Keratinocyte (primary cell): ENCODE measurements around the gene ECE2. TPM values are rescaled to one million over a fixed set of nuclear protein-coding genes. Genes with fewer than 3 reads are reported as not detected.

ENCODE experiments used
- DNase-seq: peaks from one replicate; pipeline ENCODE4 v3.0.0-alpha.2; 2011; ENCODE audit warnings: low read depth, missing footprints, low spot score
- FAIRE-seq: peaks from 2 replicates; lab custom pipeline; 2011; peaks lifted over from hg19 to GRCh38; lab: Jason Lieb, UNC
- H2AFZ ChIP-seq: 2 replicates; pipeline ENCODE4 v1.6.0; 2012; ENCODE audit warnings: low read length, control low read depth, inconsistent platforms; ENCODE audit not compliant: control insufficient read depth
- H3K27ac ChIP-seq: 2 replicates; pipeline ENCODE4 v1.5.1; 2011; ENCODE audit warnings: low read length; ENCODE audit not compliant: control insufficient read depth, insufficient read depth
- H3K27me3 ChIP-seq: 3 replicates; pipeline ENCODE4 v1.6.0; 2011; ENCODE audit warnings: low read length; ENCODE audit not compliant: control insufficient read depth, insufficient read depth; ENCODE audit errors: extremely low read depth
- H3K36me3 ChIP-seq, 2 experiments: 2 replicates in 1 of 2; 3 replicates in 1 of 2; pipeline ENCODE4 v1.5.1; 2011; ENCODE audit warnings: low read length in 2 of 2, mild to moderate bottlenecking in 1 of 2; ENCODE audit not compliant: control insufficient read depth in 2 of 2, insufficient read depth in 2 of 2; ENCODE audit errors: extremely low read depth in 1 of 2
- H3K4me1 ChIP-seq: 3 replicates; pipeline ENCODE4 v1.5.1; 2011; ENCODE audit warnings: low read length; ENCODE audit not compliant: control insufficient read depth, insufficient read depth; ENCODE audit errors: extremely low read depth
- H3K4me2 ChIP-seq: 3 replicates; pipeline ENCODE4 v1.6.0; 2011; ENCODE audit warnings: low read depth, low read length; ENCODE audit not compliant: control insufficient read depth, insufficient read depth; ENCODE audit errors: extremely low read depth
- H3K4me3 ChIP-seq, 3 experiments: fragments of 200-600 bp in 1 of 3; sonication (generic) in 1 of 3; 2 replicates in 2 of 3; 3 replicates in 1 of 3; pipeline ENCODE4 v1.5.1; 2011 to 2016; ENCODE audit warnings: low read length in 3 of 3, mild to moderate bottlenecking in 3 of 3, control low read depth in 2 of 3, inconsistent platforms in 1 of 3, low read depth in 1 of 3, mixed read lengths in 1 of 3, mixed run types in 1 of 3, moderate library complexity in 1 of 3; ENCODE audit not compliant: control insufficient read depth in 2 of 3, insufficient read depth in 2 of 3; ENCODE audit errors: extremely low read depth in 1 of 3
- H3K79me2 ChIP-seq: 2 replicates; pipeline ENCODE4 v1.6.0; 2012; ENCODE audit warnings: low read length; ENCODE audit not compliant: control insufficient read depth, insufficient read depth
- H3K9ac ChIP-seq: 3 replicates; pipeline ENCODE4 v1.6.0; 2011; ENCODE audit warnings: low read length; ENCODE audit not compliant: control insufficient read depth, insufficient read depth; ENCODE audit errors: extremely low read depth
- H3K9me1 ChIP-seq: 3 replicates; pipeline ENCODE4 v1.6.0; 2011; ENCODE audit warnings: low read length; ENCODE audit not compliant: control insufficient read depth, insufficient read depth; ENCODE audit errors: extremely low read depth
- H3K9me3 ChIP-seq: 2 replicates; pipeline ENCODE4 v1.5.1; 2012; ENCODE audit warnings: low read depth, low read length; ENCODE audit not compliant: control insufficient read depth
- H4K20me1 ChIP-seq: 3 replicates; pipeline ENCODE4 v1.6.0; 2011; ENCODE audit warnings: low read length; ENCODE audit not compliant: control insufficient read depth, insufficient read depth; ENCODE audit errors: extremely low read depth
- CTCF ChIP-seq, 3 experiments: IDR thresholded peaks in 1 of 3; conservative IDR thresholded peaks in 1 of 3; optimal IDR thresholded peaks in 1 of 3; 2 replicates in 2 of 3; 3 replicates in 1 of 3; pipeline versions ENCODE3 to v1.5.1; 2011; ENCODE audit warnings: low read length in 3 of 3, mild to moderate bottlenecking in 3 of 3, moderate library complexity in 2 of 3, control low read depth in 1 of 3, inconsistent platforms in 1 of 3; ENCODE audit not compliant: insufficient read depth in 2 of 3; ENCODE audit errors: extremely low read depth in 1 of 3
- EZH2 ChIP-seq: IDR thresholded peaks from one replicate; pipeline ENCODE4 v1.6.1; 2012; ENCODE audit warnings: inconsistent platforms, mild to moderate bottlenecking, low read length, moderate library complexity
- dilution Hi-C: fragments of 300-500 bp; cut with MboI; formaldehyde crosslinking; loops from one replicate; pipeline ENCODE4 v1.7.0; 2020; ENCODE audit warnings: low sequenced_read_pairs; ENCODE audit not compliant: extremely low pct_ligation_motif_present
- polyA plus RNA-seq, 5 experiments: library from polyadenylated mRNA; depleted of rRNA in 3 of 5; stranded (reverse) in 3 of 5; stranded (forward) in 1 of 5; unstranded in 1 of 5; fragments of >200 nt; gene quantifications; 1 replicate in 1 of 5; 2 replicates in 3 of 5; 3 replicates in 1 of 5; pipeline versions ENCODE4 v1.2.1 to v1.2.3, GENCODE V29; 2011 to 2012; ENCODE audit warnings: missing spikeins in 2 of 5, low read depth in 1 of 5, low replicate concordance in 1 of 5

ECE2 gene
- polyA plus RNA-seq, 1 donor (not counting 4 experiments of a cell fraction or from before 2014, with no cell fraction given) = not detected

- DNase-seq = no peak
- no peak overlapping the region for H3K4me2 ChIP-seq
- no peak overlapping the region for H3K4me3 ChIP-seq
- FAIRE-seq = no peak
- H2AFZ ChIP-seq = no peak overlapping the region
- dilution Hi-C loops = no loop called here
- no peak overlapping the region for H3K9ac ChIP-seq
- TF ChIP-seq EZH2 (no peak), CTCF (optimal IDR thresholded peaks at IDR 0.05 in 1 of 3, IDR thresholded peaks at IDR 0.05 in 1 of 3, conservative IDR thresholded peaks at IDR 0.05 in 1 of 3; ENCODE audit: extremely low read depth in 1 of 3, insufficient read depth in 2 of 3, low read length in 3 of 3) (no peak)
- H3K4me1 ChIP-seq = peaks cover 13% of the 10 kb centered on the region
- H3K9me1 ChIP-seq = peaks cover 2% of the 10 kb centered on the region
- H3K27me3 ChIP-seq = no peaks in the 10 kb centered on the region
- H4K20me1 ChIP-seq = peaks cover 13% of the 10 kb centered on the region
- no peak overlapping the region for H3K27ac ChIP-seq
- H3K9me3 ChIP-seq = no peaks in the 10 kb centered on the region
- peaks cover 76 to 83% of the 10 kb centered on the region in 2 experiments for H3K36me3 ChIP-seq
- peaks cover 65% of the 10 kb centered on the region for H3K79me2 ChIP-seq
These were observed 51.3 kb downstream of the ECE2 start for GRCh38 chr3:184327171-184327570.

DNA sequence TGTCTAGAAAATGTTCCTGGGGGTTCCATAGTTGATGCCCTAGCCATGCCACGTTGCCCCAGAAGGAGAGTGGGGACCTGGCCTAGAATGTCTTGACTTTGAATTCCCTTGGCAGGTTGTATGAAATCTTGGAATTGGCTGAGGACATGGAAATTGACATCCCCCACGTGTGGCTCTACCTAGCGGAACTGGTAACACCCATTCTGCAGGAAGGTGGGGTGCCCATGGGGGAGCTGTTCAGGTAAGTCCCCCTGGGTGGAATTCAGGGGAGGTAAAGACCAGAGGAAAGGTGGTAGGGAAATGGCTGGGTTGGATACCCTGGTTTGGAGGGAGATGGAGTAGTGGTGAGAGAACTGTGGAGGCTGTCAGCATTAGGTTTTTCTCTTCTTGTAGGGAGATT is 52.7 kb downstream of the ECE2 start:
- TF ChIP-seq CTCF (optimal IDR thresholded peaks at IDR 0.05 in 1 of 3, IDR thresholded peaks at IDR 0.05 in 1 of 3, conservative IDR thresholded peaks at IDR 0.05 in 1 of 3; ENCODE audit: extremely low read depth in 1 of 3, insufficient read depth in 2 of 3, low read length in 3 of 3) (no peak), EZH2 (no peak)
- Histone ChIP-seq H3K9me1 (peaks cover 2% of the 10 kb centered on the region), H3K9me3 (no peaks in the 10 kb centered on the region), H3K79me2 (peaks cover 57% of the 10 kb centered on the region), H3K4me2 (no peak overlapping the region), H3K27me3 (no peaks in the 10 kb centered on the region), H2AFZ (no peak overlapping the region), H4K20me1 (peaks cover 14% of the 10 kb centered on the region), H3K9ac (no peak overlapping the region), H3K4me1 (peaks cover 27% of the 10 kb centered on the region), H3K4me3 (no peak overlapping the region), H3K36me3 (peaks cover 75 to 77% of the 10 kb centered on the region in 2 experiments), H3K27ac (no peak overlapping the region)
- dilution Hi-C loops = no loop called here
- FAIRE-seq = no peak
- no peak for DNase-seq
